AG09309 (cell line): ENCODE measurements around the gene MYLK.
"Not testable (repeated sequence)": the region's sequence is repeated elsewhere in the genome, so short reads cannot be mapped to it uniquely, and the experiment has no call there.

ENCODE experiments used
- DNase-seq: peaks from one replicate; pipeline ENCODE4 v3.0.0-alpha.2; 2010; ENCODE audit warnings: low read depth
- H3K4me3 ChIP-seq: 2 replicates; pipeline ENCODE4 v1.5.1; 2011; ENCODE audit warnings: mild to moderate bottlenecking, low read depth, low read length, moderate library complexity; ENCODE audit not compliant: control insufficient read depth
- TF ChIP-seq, protein P1 (sequence below): IDR thresholded peaks from 2 replicates; pipeline ENCODE4 v1.5.1; 2011; ENCODE audit warnings: mild to moderate bottlenecking, low read depth, low read length, inconsistent platforms; ENCODE audit not compliant: insufficient read depth, control insufficient read depth; ENCODE audit errors: missing control alignments

MYLK gene

DNA sequence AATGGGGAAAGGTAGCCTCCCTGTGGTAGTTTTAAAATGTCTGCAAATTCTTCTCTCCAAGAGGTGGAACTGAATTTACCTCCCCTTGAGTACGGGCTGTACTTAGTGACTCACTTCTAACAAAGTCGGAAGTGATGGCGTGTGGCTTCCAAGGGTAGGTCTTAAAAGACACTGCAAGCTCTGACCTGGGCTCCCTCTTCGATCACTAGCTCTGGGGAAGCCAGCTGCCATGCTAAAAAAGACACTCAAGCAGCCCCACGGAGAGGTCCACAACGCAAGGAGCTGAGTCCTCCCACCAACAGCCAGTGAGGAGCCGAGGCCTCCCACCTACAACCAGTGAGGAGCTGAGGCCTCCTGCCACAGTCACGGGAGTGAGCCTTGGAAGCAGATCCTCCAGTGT lies 177.3 kb downstream of the MYLK start:
- no peak for DNase-seq
- TF ChIP-seq, protein P1, sequence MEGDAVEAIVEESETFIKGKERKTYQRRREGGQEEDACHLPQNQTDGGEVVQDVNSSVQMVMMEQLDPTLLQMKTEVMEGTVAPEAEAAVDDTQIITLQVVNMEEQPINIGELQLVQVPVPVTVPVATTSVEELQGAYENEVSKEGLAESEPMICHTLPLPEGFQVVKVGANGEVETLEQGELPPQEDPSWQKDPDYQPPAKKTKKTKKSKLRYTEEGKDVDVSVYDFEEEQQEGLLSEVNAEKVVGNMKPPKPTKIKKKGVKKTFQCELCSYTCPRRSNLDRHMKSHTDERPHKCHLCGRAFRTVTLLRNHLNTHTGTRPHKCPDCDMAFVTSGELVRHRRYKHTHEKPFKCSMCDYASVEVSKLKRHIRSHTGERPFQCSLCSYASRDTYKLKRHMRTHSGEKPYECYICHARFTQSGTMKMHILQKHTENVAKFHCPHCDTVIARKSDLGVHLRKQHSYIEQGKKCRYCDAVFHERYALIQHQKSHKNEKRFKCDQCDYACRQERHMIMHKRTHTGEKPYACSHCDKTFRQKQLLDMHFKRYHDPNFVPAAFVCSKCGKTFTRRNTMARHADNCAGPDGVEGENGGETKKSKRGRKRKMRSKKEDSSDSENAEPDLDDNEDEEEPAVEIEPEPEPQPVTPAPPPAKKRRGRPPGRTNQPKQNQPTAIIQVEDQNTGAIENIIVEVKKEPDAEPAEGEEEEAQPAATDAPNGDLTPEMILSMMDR, result no peak
- H3K4me3 ChIP-seq, result no peak overlapping the region

DNA sequence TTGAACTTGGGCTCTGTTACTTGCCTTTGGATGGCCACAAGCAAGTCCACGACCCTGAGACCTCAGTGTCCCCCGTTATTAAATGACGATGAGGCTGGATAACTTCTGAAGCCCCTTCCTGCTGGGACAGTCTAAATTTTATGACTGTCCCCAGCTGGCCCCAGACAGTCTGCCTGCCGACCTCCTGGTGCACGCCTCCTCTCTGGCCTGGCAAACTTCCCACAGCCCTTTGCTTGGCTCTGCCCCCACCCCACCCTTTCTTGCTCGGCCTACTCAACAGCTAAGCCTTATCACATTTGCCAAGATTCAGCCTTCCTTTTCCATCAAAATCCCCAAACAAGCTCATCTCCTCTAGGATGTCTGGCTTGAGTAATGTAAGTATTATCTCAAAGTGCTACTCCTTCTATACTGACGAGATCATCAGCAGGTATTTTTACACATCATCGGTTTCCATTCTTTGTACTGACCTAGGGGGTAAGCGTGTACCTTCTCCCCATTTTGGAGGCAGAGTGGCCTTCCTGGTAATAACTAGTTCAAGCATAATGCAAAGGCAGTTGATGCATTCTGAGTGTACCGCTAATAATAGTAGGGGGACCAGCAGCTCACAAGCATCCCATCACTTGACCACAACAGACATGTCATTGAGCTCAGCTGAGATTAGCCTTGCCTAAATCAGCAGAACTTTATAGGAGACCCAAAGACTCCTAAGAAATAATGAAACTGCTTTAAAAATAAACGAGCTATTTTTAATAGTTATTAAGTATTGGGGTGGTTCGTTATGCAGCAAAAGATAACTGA lies 178.4 kb downstream of the MYLK start:
- no peak overlapping the region for H3K4me3 ChIP-seq
- no peak for DNase-seq
- TF ChIP-seq, protein P1, result no peak

DNA sequence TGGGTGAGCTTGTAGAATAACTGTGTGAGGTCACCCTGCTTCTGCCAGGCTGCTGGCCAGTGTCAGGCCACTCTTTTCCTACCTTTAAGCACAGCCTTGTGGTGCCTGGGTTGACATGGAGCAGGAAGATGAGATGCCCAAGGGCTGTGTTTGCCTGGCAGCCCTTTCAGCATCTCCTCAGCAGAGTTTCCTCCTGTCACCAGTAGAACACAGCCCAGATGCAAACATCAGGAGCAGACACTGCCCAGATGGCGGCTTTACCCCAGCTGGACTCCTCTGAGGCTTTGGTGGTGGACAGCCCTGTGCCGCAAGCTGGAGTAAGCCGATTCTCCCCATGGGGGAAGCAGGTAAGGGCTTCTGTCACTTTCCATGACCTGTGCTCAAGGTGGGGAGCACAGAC lies 180.5 kb downstream of the MYLK start:
- not testable (repeated sequence) for DNase-seq, H3K4me3 ChIP-seq

DNA sequence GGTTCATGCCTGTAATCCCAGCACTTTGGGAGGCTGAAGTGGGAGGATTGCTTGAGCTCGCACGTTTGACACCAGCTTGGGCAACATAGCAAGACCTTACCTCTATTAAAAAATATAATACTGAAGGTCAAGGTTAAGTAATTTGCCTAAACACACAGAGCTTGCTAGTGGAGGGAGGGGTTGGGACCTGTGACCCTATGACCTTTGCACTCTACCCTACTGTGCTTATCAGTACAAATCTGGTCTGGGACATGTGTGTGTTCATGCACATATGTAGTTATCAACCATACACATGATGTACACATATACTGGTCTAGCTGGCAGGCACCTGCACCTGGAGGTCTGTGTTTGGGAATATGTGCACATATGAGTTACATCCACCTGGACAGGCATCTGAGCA lies 181.4 kb downstream of the MYLK start:
- TF ChIP-seq, protein P1, result no peak
- no peak for DNase-seq
- H3K4me3 ChIP-seq, result no peak overlapping the region

DNA sequence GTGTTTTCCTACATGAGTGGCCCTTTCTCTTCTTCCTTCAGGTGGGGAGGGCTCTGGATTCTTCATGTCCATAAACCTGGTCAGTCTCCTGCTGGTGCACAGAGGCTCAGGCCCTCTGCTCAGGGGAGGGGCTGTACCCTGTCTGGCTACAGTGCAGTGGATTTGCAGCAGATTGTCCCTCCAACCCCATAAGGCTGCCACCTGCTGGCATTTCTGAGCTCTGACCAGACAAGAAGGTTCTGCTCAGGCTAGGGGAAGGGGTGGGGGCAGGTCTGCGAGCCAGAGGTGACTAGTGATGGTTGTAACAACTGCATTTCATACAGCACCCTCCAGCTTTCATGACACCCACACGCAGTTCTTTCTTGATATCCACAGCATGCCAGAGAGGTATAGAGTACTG lies 182.1 kb downstream of the MYLK start:
- not testable (repeated sequence) for H3K4me3 ChIP-seq, DNase-seq
- TF ChIP-seq, protein P1, result peak; percentile 60

DNA sequence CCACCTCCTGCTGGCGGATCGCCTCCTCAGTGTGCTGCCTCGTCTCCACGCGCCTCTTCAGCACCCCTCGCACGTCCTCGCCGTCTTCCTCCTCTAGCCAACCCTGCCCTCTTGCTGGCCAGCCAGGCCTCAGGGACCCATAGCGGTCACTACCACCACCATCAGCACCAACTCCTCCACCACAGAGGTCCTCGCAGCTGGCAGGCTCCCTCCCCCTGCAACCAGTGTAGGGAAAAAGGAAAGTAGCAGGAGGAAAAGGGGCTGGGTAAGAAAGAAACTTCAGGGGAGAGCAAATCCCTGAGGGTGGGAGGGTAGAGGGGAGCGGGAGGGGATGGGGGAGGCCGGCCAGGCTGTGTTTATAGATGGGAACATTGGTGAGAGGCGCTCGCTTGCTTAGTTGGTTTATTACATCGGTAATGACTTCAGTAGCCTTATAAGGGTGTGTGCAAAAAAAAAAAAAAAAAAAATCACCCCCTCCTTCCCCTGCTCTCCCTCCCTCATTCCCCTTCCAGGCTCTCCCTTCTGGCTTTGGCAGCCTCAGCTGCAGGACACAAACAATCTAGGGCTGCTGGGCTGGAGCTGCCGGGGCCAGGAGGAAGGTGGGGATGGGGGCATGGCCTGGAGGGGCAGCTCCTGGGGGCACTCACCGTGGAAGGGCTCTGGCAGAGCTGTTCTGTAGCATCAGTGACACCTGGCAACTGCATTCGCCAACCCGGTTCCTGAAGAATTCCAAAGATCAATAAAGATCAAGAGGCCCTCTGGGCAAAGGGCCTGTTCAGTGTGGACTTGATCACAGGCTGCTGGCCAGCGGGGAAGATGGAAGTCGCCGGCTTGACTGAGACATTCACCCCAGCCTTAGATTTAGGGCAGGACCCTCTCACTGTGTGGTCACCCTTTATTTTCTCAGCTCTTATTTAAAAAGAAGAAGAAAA lies 183.1 kb downstream of the MYLK start:
- H3K4me3 ChIP-seq, result no peak overlapping the region
- TF ChIP-seq, protein P1, result no peak
- DNase-seq, result no peak

DNA sequence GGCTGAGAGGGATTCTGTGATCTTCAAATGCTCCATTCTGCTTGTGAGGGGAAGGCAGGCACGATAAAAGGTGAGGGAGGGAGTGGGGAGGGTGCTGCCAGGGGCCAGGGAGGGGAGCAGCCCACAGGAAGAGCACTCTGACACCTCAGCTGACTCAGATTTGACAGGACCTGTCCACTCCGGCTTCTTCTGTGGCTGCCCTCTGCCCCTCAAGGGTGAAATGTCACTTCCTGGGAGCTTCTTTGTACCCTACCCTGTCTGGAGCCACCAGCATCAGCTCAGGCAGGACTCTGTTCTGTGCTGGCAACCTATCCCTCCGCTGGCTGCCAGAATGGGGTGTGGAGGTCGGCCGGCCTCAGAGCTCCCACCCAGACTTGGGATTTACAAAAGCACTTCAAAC lies 185.3 kb downstream of the MYLK start:
- TF ChIP-seq, protein P1, result no peak
- H3K4me3 ChIP-seq, result no peak overlapping the region
- DNase-seq, result no peak
